DOHH2 (cell line): ENCODE results near the gene SLC1A3.

Experiments used
- H3F3A ChIP-seq: fragments of 200-600 bp; sonication (generic), shearing (Covaris generic); 2 replicates; pipeline ENCODE4 v1.6.0; 2016; ENCODE audit warnings: antibody characterized with exemption, mild to moderate bottlenecking; ENCODE audit not compliant: control insufficient read depth, insufficient read depth
- H3K27ac ChIP-seq: fragments of 200-600 bp; sonication (generic); 2 replicates; pipeline ENCODE4 v1.5.1; 2014; ENCODE audit warnings: low read depth, mild to moderate bottlenecking, low read length, moderate library complexity
- H3K27me3 ChIP-seq: fragments of 200-600 bp; sonication (generic); 2 replicates; pipeline ENCODE4 v1.6.1; 2014; ENCODE audit warnings: mild to moderate bottlenecking, low read length, mixed read lengths; ENCODE audit not compliant: control insufficient read depth
- H3K36me3 ChIP-seq: fragments of 200-600 bp; sonication (generic); 2 replicates; pipeline ENCODE4 v1.6.1; 2014; ENCODE audit warnings: mild to moderate bottlenecking, low read length, moderate library complexity, mixed read lengths; ENCODE audit not compliant: control insufficient read depth
- H3K4me1 ChIP-seq: fragments of 200-600 bp; sonication (generic); 2 replicates; pipeline ENCODE4 v1.6.1; 2014; ENCODE audit warnings: mild to moderate bottlenecking, low read length, mixed read lengths; ENCODE audit not compliant: control insufficient read depth
- H3K4me2 ChIP-seq: fragments of 200-600 bp; sonication (generic); 2 replicates; pipeline ENCODE4 v1.6.0; 2014; ENCODE audit warnings: mild to moderate bottlenecking, low read length, moderate library complexity
- H3K4me3 ChIP-seq: fragments of 200-600 bp; sonication (generic); 2 replicates; pipeline ENCODE4 v1.5.1; 2014; ENCODE audit warnings: mild to moderate bottlenecking, low read length, mixed read lengths
- H3K79me2 ChIP-seq: fragments of 200-600 bp; sonication (generic); 2 replicates; pipeline ENCODE4 v1.6.1; 2014; ENCODE audit warnings: mild to moderate bottlenecking, low read length, mixed read lengths; ENCODE audit not compliant: control insufficient read depth
- H3K9me2 ChIP-seq: fragments of 200-600 bp; sonication (generic); replicated peaks from 2 replicates; pipeline ENCODE4 v1.6.1; 2014; ENCODE audit warnings: mild to moderate bottlenecking, low read length, mixed read lengths; ENCODE audit not compliant: control insufficient read depth
- H3K9me3 ChIP-seq: fragments of 200-600 bp; sonication (generic); 2 replicates; pipeline ENCODE4 v1.6.1; 2014; ENCODE audit warnings: antibody characterized with exemption, low read length, mixed read lengths; ENCODE audit not compliant: control insufficient read depth, insufficient read depth
- H4K20me1 ChIP-seq: fragments of 200-600 bp; sonication (generic); 2 replicates; pipeline ENCODE4 v1.6.0; 2014; ENCODE audit warnings: low read depth, mild to moderate bottlenecking, antibody characterized with exemption, low read length, moderate library complexity; ENCODE audit not compliant: control insufficient read depth, insufficient read depth
- EZH2phosphoT487 ChIP-seq: fragments of 200-600 bp; sonication (generic); IDR thresholded peaks from 2 replicates; pipeline ENCODE4 v1.6.1; 2017; ENCODE audit warnings: borderline replicate concordance, mild to moderate bottlenecking, antibody characterized with exemption, low read length, moderate library complexity, mixed read lengths
- TF ChIP-seq, protein P1 (sequence below): fragments of 200-600 bp; sonication (generic); IDR thresholded peaks from one replicate; pipeline ENCODE4 v1.5.1; 2014; ENCODE audit warnings: antibody characterized with exemption, mild to moderate bottlenecking, low read depth, low read length; ENCODE audit not compliant: poor library complexity, severe bottlenecking

SLC1A3 gene

DNA sequence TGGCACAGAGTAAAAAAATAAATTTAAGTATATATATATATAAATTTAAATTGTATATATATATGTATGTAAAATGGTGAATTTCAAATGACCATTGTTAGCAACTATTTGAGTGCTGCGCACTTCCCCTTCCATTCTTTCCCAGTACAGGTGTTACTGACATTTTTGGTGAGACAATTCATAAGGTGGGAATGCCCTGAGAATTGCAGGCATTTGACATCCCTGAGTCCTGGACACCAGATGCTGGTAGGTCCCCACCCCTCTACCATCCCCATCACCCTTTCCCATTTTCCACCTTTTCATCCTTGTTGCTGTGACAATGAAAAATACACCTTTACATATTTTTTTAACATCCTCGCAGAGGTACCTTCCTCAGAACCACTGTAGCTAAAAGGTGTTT lies 91.6 kb downstream of the SLC1A3 start:
- Histone ChIP-seq H3K4me3 (no peak overlapping the region), H3K27ac (no peak overlapping the region), H4K20me1 (no peaks in the 10 kb centered on the region), H3K79me2 (no peaks in the 10 kb centered on the region), H3K27me3 (no peaks in the 10 kb centered on the region), H3K4me2 (no peak overlapping the region), H3K36me3 (0 out of 2 replicates have a peak, but pooled peaks cover 3% of the 10 kb centered on the region), H3K4me1 (peaks cover 18% of the 10 kb centered on the region), H3K9me2 (no peaks in the 10 kb centered on the region), H3K9me3 (no peaks in the 10 kb centered on the region), H3F3A (0 out of 2 replicates have a peak, but pooled peaks cover 2% of the 10 kb centered on the region)
- no peak for TF ChIP-seq EZH2phosphoT487
- TF ChIP-seq, protein P1, sequence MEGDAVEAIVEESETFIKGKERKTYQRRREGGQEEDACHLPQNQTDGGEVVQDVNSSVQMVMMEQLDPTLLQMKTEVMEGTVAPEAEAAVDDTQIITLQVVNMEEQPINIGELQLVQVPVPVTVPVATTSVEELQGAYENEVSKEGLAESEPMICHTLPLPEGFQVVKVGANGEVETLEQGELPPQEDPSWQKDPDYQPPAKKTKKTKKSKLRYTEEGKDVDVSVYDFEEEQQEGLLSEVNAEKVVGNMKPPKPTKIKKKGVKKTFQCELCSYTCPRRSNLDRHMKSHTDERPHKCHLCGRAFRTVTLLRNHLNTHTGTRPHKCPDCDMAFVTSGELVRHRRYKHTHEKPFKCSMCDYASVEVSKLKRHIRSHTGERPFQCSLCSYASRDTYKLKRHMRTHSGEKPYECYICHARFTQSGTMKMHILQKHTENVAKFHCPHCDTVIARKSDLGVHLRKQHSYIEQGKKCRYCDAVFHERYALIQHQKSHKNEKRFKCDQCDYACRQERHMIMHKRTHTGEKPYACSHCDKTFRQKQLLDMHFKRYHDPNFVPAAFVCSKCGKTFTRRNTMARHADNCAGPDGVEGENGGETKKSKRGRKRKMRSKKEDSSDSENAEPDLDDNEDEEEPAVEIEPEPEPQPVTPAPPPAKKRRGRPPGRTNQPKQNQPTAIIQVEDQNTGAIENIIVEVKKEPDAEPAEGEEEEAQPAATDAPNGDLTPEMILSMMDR, result no peak

- H3K79me2 ChIP-seq, result no peaks in the 10 kb centered on the region
- H3K4me3 ChIP-seq, result no peak overlapping the region
- H3F3A ChIP-seq, result 0 out of 2 replicates have a peak, but pooled peaks cover 2% of the 10 kb centered on the region
- H3K4me2 ChIP-seq, result peak overlapping the region; percentile 4; the same call in 1 of the 2 replicates
- no peaks in the 10 kb centered on the region for H3K27me3 ChIP-seq
- no peak for TF ChIP-seq EZH2phosphoT487
- TF ChIP-seq, protein P1, result no peak
- H3K36me3 ChIP-seq, result 0 out of 2 replicates have a peak, but pooled peaks cover 3% of the 10 kb centered on the region
- H4K20me1 ChIP-seq, result no peaks in the 10 kb centered on the region
- H3K27ac ChIP-seq, result no peak overlapping the region
- H3K9me3 ChIP-seq, result no peaks in the 10 kb centered on the region
- peaks cover 13% of the 10 kb centered on the region for H3K4me1 ChIP-seq
- H3K9me2 ChIP-seq, result no peaks in the 10 kb centered on the region
Measured at GRCh38 chr5:36701085-36701698, 94.8 kb downstream of the SLC1A3 start.

GRCh38 chr5:36703245-36703860 lies 96.9 kb downstream of the SLC1A3 start:
- TF ChIP-seq EZH2phosphoT487, result no peak
- TF ChIP-seq, protein P1, result no peak
- Histone ChIP-seq H3K36me3 (0 out of 2 replicates have a peak, but pooled peaks cover 3% of the 10 kb centered on the region), H3K9me3 (no peaks in the 10 kb centered on the region), H3K79me2 (no peaks in the 10 kb centered on the region), H3K4me3 (no peak overlapping the region), H3K27ac (no peak overlapping the region), H3K4me2 (no peak overlapping the region), H3F3A (0 out of 2 replicates have a peak, but pooled peaks cover 2% of the 10 kb centered on the region), H3K9me2 (no peaks in the 10 kb centered on the region), H3K27me3 (no peaks in the 10 kb centered on the region), H4K20me1 (no peaks in the 10 kb centered on the region), H3K4me1 (peaks cover 13% of the 10 kb centered on the region)
